HEK293 (cell line): ENCODE data around the gene NLGN1.

Source experiments
- BCL11A ChIP-seq: fragments of 450-650 bp; formaldehyde crosslinking; IDR thresholded peaks from 2 replicates; pipeline ENCODE4 v1.5.1; 2016; ENCODE audit warnings: low read depth, missing biosample characterization, missing genetic modification characterization
- EGR2 ChIP-seq: fragments of 450-650 bp; formaldehyde crosslinking; IDR thresholded peaks from 2 replicates; pipeline ENCODE4 v1.5.1; 2016; ENCODE audit warnings: low read depth, missing biosample characterization, missing genetic modification characterization
- GLI4 ChIP-seq: fragments of 450-650 bp; formaldehyde crosslinking; IDR thresholded peaks from 2 replicates; pipeline ENCODE4 v1.5.1; 2016; ENCODE audit warnings: missing biosample characterization, missing genetic modification characterization
- GLIS1 ChIP-seq: fragments of 450-650 bp; formaldehyde crosslinking; IDR thresholded peaks from 2 replicates; pipeline ENCODE4 v1.5.1; 2016; ENCODE audit warnings: missing biosample characterization, missing genetic modification characterization
- KLF16 ChIP-seq: fragments of 450-650 bp; formaldehyde crosslinking; IDR thresholded peaks from 2 replicates; pipeline ENCODE4 v1.5.1; 2017; ENCODE audit warnings: missing biosample characterization, missing genetic modification characterization
- KLF9 ChIP-seq: fragments of 450-650 bp; formaldehyde crosslinking; IDR thresholded peaks from 2 replicates; pipeline ENCODE4 v1.5.1; 2016; ENCODE audit warnings: missing biosample characterization, missing genetic modification characterization, low read depth
- MYNN ChIP-seq: fragments of 450-650 bp; formaldehyde crosslinking; IDR thresholded peaks from 2 replicates; pipeline ENCODE4 v1.5.1; 2016; ENCODE audit warnings: missing biosample characterization, missing genetic modification characterization, borderline replicate concordance
- REPIN1 ChIP-seq: fragments of 450-650 bp; formaldehyde crosslinking; IDR thresholded peaks from 2 replicates; pipeline ENCODE4 v1.5.1; 2017; ENCODE audit warnings: missing biosample characterization, missing genetic modification characterization, low read depth
- SCRT2 ChIP-seq: fragments of 450-650 bp; formaldehyde crosslinking; IDR thresholded peaks from 2 replicates; pipeline ENCODE4 v1.5.1; 2016; ENCODE audit warnings: missing biosample characterization, missing genetic modification characterization
- TRIM28 ChIP-seq: IDR thresholded peaks from 2 replicates; pipeline ENCODE4 v1.6.1; 2011; ENCODE audit warnings: low read length, control low read depth, borderline replicate concordance
- YY1 ChIP-seq: fragments of 450-650 bp; formaldehyde crosslinking; IDR thresholded peaks from 2 replicates; pipeline ENCODE4 v1.5.1; 2018; ENCODE audit warnings: missing biosample characterization, missing genetic modification characterization
- ZBTB17 ChIP-seq: fragments of 450-650 bp; formaldehyde crosslinking; IDR thresholded peaks from 2 replicates; pipeline ENCODE4 v1.5.1; 2016; ENCODE audit warnings: missing biosample characterization, missing genetic modification characterization
- ZFHX2 ChIP-seq: fragments of 450-650 bp; formaldehyde crosslinking; conservative IDR thresholded peaks from 2 replicates; pipeline ENCODE4 v1.5.1; 2016; ENCODE audit warnings: missing biosample characterization, missing genetic modification characterization
- ZFP41 ChIP-seq: fragments of 450-650 bp; formaldehyde crosslinking; IDR thresholded peaks from 2 replicates; pipeline ENCODE4 v1.5.1; 2016; ENCODE audit warnings: missing biosample characterization, missing genetic modification characterization, borderline replicate concordance
- ZIC2 ChIP-seq: fragments of 450-650 bp; formaldehyde crosslinking; IDR thresholded peaks from 2 replicates; pipeline ENCODE4 v1.5.1; 2016; ENCODE audit warnings: missing biosample characterization, missing genetic modification characterization
- ZNF155 ChIP-seq: fragments of 450-650 bp; formaldehyde crosslinking; IDR thresholded peaks from 2 replicates; pipeline ENCODE4 v1.5.1; 2016; ENCODE audit warnings: missing biosample characterization, missing genetic modification characterization
- ZNF2 ChIP-seq: fragments of 450-650 bp; formaldehyde crosslinking; IDR thresholded peaks from 2 replicates; pipeline ENCODE4 v1.5.1; 2016; ENCODE audit warnings: missing biosample characterization, missing genetic modification characterization
- ZNF335 ChIP-seq: fragments of 450-650 bp; formaldehyde crosslinking; conservative IDR thresholded peaks from 2 replicates; pipeline ENCODE4 v1.5.1; 2016; ENCODE audit warnings: missing biosample characterization, missing genetic modification characterization
- ZNF341 ChIP-seq: fragments of 450-650 bp; formaldehyde crosslinking; IDR thresholded peaks from 2 replicates; pipeline ENCODE4; 2016; ENCODE audit warnings: low read depth, missing biosample characterization, missing genetic modification characterization
- ZNF37A ChIP-seq: fragments of 450-650 bp; IDR thresholded peaks from 2 replicates; pipeline ENCODE4 v1.5.1; 2018; ENCODE audit warnings: missing biosample characterization, missing genetic modification characterization
- ZNF629 ChIP-seq: fragments of 450-650 bp; formaldehyde crosslinking; IDR thresholded peaks from 2 replicates; pipeline ENCODE4 v1.5.1; 2017; ENCODE audit warnings: missing biosample characterization, missing genetic modification characterization
- ZNF660 ChIP-seq: fragments of 450-650 bp; IDR thresholded peaks from 2 replicates; pipeline ENCODE4 v1.5.1; 2018; ENCODE audit warnings: missing biosample characterization, mild to moderate bottlenecking, missing genetic modification characterization
- ZNF76 ChIP-seq: fragments of 450-650 bp; formaldehyde crosslinking; IDR thresholded peaks from 2 replicates; pipeline ENCODE4; 2016; ENCODE audit warnings: low read depth, missing biosample characterization, missing genetic modification characterization, borderline replicate concordance
- ZNF777 ChIP-seq: fragments of 450-650 bp; formaldehyde crosslinking; IDR thresholded peaks from 2 replicates; pipeline ENCODE4 v1.5.1; 2017; ENCODE audit warnings: missing biosample characterization, missing genetic modification characterization, borderline replicate concordance
- ZNF791 ChIP-seq: fragments of 450-650 bp; formaldehyde crosslinking; IDR thresholded peaks from 2 replicates; pipeline ENCODE4 v1.5.1; 2016; ENCODE audit warnings: missing biosample characterization, missing genetic modification characterization
- ZNF843 ChIP-seq: fragments of 450-650 bp; formaldehyde crosslinking; IDR thresholded peaks from 2 replicates; pipeline ENCODE4 v1.5.1; 2016; ENCODE audit warnings: missing biosample characterization, missing genetic modification characterization
- TF ChIP-seq, protein P1 (sequence below): fragments of 450-650 bp; formaldehyde crosslinking; IDR thresholded peaks from 2 replicates; pipeline ENCODE4 v1.5.1; 2016; ENCODE audit warnings: missing biosample characterization, missing genetic modification characterization
- TF ChIP-seq, protein P2 (sequence below): fragments of 450-650 bp; formaldehyde crosslinking; optimal IDR thresholded peaks from 2 replicates; pipeline ENCODE3; 2016; ENCODE audit warnings: missing biosample characterization, mild to moderate bottlenecking, missing genetic modification characterization
- TF ChIP-seq, protein P3 (sequence below): fragments of 450-650 bp; formaldehyde crosslinking; IDR thresholded peaks from 2 replicates; pipeline ENCODE4 v1.5.1; 2016; ENCODE audit warnings: missing biosample characterization, missing genetic modification characterization
- TF ChIP-seq, protein P4 (sequence below): fragments of 450-650 bp; formaldehyde crosslinking; IDR thresholded peaks from 2 replicates; pipeline ENCODE4 v1.5.1; 2016; ENCODE audit warnings: missing biosample characterization, missing genetic modification characterization
- TF ChIP-seq, protein P5 (sequence below): fragments of 450-650 bp; formaldehyde crosslinking; IDR thresholded peaks from 2 replicates; pipeline ENCODE4 v1.5.1; 2017; ENCODE audit warnings: missing biosample characterization, missing genetic modification characterization

The NLGN1 gene

DNA sequence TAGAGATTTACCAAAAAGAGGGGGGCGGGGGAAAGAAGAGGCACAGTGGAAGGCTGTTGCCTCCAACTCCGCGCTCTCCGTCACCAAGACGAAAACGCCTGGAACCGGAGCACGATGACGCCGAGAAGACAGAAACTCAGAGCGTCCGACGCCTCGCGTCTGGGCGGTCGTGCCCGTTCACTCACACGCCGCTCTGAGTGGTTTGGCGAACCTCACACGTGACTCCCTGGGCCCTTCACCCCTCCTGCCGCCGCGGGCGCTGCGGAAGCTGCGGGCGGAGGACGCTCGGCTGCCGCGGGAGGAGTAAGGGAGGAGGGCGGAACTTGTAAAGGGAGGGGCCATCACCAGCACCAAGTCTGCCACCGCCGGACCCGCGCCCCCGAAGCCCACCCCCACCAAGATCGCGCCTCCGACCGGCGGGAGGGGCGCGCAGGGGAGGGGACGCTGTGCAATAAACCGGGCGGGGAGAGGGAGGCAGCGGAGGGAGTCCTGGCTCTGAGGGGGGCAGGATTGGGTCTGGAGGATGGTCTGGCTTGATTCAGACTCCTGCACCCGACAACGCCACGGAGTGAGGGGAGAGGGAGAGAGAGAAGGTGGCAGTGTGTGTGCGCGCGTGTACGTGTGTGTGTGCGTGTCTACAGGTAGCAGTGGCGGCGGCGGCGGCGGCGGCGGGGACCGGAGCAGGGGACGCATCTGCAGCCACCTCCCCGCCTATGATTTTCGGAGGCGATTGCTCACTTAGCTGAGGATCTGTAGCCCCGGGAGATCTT, 1.9 kb upstream of the NLGN1 start (continued):
- TF ChIP-seq, protein P1, sequence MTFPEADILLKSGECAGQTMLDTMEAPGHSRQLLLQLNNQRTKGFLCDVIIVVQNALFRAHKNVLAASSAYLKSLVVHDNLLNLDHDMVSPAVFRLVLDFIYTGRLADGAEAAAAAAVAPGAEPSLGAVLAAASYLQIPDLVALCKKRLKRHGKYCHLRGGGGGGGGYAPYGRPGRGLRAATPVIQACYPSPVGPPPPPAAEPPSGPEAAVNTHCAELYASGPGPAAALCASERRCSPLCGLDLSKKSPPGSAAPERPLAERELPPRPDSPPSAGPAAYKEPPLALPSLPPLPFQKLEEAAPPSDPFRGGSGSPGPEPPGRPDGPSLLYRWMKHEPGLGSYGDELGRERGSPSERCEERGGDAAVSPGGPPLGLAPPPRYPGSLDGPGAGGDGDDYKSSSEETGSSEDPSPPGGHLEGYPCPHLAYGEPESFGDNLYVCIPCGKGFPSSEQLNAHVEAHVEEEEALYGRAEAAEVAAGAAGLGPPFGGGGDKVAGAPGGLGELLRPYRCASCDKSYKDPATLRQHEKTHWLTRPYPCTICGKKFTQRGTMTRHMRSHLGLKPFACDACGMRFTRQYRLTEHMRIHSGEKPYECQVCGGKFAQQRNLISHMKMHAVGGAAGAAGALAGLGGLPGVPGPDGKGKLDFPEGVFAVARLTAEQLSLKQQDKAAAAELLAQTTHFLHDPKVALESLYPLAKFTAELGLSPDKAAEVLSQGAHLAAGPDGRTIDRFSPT (tag by site-specific recombination) = peak; percentile 98
- TF ChIP-seq GLIS1 (tag by site-specific recombination) = peak; percentile 96
- TF ChIP-seq, protein P2, sequence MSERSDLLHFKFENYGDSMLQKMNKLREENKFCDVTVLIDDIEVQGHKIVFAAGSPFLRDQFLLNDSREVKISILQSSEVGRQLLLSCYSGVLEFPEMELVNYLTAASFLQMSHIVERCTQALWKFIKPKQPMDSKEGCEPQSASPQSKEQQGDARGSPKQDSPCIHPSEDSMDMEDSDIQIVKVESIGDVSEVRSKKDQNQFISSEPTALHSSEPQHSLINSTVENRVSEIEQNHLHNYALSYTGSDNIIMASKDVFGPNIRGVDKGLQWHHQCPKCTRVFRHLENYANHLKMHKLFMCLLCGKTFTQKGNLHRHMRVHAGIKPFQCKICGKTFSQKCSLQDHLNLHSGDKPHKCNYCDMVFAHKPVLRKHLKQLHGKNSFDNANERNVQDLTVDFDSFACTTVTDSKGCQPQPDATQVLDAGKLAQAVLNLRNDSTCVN (tag by site-specific recombination) = peak; percentile 100
- TF ChIP-seq ZFP41 = no peak
- TF ChIP-seq BCL11A = peak; percentile 47; the same call in 1 of the 2 replicates
- TF ChIP-seq ZNF155 (tag by site-specific recombination) = no peak
- peak; percentile 18; the same call in 1 of the 2 replicates for TF ChIP-seq MYNN (tag by site-specific recombination)
- no peak for TF ChIP-seq ZNF37A (tag by site-specific recombination)
- TF ChIP-seq ZNF76 (tag by site-specific recombination) = peak; percentile 36; the same call in 1 of the 2 replicates
- TF ChIP-seq, protein P3, sequence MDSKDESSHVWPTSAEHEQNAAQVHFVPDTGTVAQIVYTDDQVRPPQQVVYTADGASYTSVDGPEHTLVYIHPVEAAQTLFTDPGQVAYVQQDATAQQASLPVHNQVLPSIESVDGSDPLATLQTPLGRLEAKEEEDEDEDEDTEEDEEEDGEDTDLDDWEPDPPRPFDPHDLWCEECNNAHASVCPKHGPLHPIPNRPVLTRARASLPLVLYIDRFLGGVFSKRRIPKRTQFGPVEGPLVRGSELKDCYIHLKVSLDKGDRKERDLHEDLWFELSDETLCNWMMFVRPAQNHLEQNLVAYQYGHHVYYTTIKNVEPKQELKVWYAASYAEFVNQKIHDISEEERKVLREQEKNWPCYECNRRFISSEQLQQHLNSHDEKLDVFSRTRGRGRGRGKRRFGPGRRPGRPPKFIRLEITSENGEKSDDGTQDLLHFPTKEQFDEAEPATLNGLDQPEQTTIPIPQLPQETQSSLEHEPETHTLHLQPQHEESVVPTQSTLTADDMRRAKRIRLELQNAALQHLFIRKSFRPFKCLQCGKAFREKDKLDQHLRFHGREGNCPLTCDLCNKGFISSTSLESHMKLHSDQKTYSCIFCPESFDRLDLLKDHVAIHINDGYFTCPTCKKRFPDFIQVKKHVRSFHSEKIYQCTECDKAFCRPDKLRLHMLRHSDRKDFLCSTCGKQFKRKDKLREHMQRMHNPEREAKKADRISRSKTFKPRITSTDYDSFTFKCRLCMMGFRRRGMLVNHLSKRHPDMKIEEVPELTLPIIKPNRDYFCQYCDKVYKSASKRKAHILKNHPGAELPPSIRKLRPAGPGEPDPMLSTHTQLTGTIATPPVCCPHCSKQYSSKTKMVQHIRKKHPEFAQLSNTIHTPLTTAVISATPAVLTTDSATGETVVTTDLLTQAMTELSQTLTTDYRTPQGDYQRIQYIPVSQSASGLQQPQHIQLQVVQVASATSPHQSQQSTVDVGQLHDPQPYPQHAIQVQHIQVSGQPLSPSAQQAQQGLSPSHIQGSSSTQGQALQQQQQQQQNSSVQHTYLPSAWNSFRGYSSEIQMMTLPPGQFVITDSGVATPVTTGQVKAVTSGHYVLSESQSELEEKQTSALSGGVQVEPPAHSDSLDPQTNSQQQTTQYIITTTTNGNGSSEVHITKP (tag by site-specific recombination) = peak; percentile 95
- TF ChIP-seq ZNF629 = peak; percentile 92
- TF ChIP-seq, protein P4, sequence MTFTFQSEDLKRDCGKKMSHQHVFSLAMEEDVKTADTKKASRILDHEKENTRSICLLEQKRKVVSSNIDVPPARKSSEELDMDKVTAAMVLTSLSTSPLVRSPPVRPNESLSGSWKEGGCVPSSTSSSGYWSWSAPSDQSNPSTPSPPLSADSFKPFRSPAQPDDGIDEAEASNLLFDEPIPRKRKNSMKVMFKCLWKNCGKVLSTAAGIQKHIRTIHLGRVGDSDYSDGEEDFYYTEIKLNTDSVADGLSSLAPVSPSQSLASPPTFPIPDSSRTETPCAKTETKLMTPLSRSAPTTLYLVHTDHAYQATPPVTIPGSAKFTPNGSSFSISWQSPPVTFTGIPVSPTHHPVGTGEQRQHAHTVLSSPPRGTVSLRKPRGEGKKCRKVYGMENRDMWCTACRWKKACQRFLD = no peak
- peak; percentile 75 for TF ChIP-seq KLF9 (tag by site-specific recombination)
- TF ChIP-seq EGR2 = peak; percentile 81
- TF ChIP-seq TRIM28 = peak; percentile 79; the same call in 1 of the 2 replicates
- TF ChIP-seq ZFHX2 (tag by site-specific recombination) = peak; percentile 82
- TF ChIP-seq ZNF843 = peak; percentile 60; the same call in 1 of the 2 replicates
- peak; percentile 98 for TF ChIP-seq SCRT2 (tag by site-specific recombination)
- peak; percentile 96 for TF ChIP-seq ZNF341 (tag by site-specific recombination)
- TF ChIP-seq ZNF777 (tag by site-specific recombination) = 0 out of 2 replicates have a peak, but pooled peaks have one; percentile 51
- peak; percentile 79 for TF ChIP-seq KLF16 (tag by site-specific recombination)
- TF ChIP-seq ZIC2 (tag by site-specific recombination) = peak; percentile 75
- TF ChIP-seq GLI4 (tag by site-specific recombination) = 0 out of 2 replicates have a peak, but pooled peaks have one; percentile 75
- no peak for TF ChIP-seq ZNF791 (tag by site-specific recombination)
- TF ChIP-seq YY1 = no peak
- TF ChIP-seq, protein P5, sequence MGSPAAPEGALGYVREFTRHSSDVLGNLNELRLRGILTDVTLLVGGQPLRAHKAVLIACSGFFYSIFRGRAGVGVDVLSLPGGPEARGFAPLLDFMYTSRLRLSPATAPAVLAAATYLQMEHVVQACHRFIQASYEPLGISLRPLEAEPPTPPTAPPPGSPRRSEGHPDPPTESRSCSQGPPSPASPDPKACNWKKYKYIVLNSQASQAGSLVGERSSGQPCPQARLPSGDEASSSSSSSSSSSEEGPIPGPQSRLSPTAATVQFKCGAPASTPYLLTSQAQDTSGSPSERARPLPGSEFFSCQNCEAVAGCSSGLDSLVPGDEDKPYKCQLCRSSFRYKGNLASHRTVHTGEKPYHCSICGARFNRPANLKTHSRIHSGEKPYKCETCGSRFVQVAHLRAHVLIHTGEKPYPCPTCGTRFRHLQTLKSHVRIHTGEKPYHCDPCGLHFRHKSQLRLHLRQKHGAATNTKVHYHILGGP (tag by site-specific recombination) = no peak
- TF ChIP-seq ZNF335 = peak; percentile 91
- peak; percentile 97 for TF ChIP-seq ZBTB17 (tag by site-specific recombination)
- peak; percentile 57 for TF ChIP-seq ZNF660
- 0 out of 2 replicates have a peak, but pooled peaks have one; percentile 51 for TF ChIP-seq REPIN1 (tag by site-specific recombination)
- TF ChIP-seq ZNF2 (tag by site-specific recombination) = peak; percentile 84; the same call in 1 of the 2 replicates
